Fibroblast of the conjunctiva (primary cell): ENCODE data around the gene IP6K1.
"Not testable (repeated sequence)": the region's sequence is repeated elsewhere in the genome, so short reads cannot be mapped to it uniquely, and the experiment has no call there.

ENCODE experiments used
- DNase-seq: peaks from one replicate; pipeline ENCODE4 v3.0.0-alpha.2; 2010; ENCODE audit warnings: low read depth

Gene IP6K1

DNA sequence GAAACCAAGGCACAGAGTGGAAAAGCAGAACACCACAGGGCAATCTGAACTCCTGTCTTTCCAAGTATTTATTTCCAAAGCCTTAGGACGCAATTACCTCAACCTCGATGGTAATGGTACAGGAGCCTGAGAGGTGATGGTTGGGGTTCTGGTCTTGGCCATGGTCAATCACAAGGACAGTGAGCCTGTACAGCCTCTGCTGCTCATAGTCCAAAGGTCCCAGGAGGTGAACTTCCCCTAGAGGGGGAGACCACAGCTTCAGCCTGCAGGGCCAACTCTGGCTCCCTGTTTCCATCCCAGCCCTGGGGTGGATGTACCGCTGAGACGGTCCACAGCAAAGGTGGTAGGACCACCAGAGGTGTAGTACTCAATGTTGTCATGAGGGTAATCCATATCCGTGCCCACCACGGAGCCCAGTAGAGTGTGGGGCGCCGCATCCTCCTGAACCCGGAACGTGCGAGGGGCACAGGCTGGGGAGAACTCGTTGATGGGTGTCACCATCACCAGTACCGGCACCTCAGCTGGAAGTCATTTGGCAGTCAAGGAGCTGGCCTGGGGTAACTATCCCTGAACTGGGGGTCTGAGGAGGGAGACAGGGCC is 7.2 kb upstream of the IP6K1 start:
- no peak for DNase-seq

GRCh38 chr3:49792371-49793150 is 6.2 kb upstream of the IP6K1 start:
- no peak for DNase-seq

- no peak for DNase-seq
Measured at GRCh38 chr3:49791571-49791970, 5.2 kb upstream of the IP6K1 start.

- no peak for DNase-seq
Measured at GRCh38 chr3:49790626-49791411, 4.5 kb upstream of the IP6K1 start.

DNA sequence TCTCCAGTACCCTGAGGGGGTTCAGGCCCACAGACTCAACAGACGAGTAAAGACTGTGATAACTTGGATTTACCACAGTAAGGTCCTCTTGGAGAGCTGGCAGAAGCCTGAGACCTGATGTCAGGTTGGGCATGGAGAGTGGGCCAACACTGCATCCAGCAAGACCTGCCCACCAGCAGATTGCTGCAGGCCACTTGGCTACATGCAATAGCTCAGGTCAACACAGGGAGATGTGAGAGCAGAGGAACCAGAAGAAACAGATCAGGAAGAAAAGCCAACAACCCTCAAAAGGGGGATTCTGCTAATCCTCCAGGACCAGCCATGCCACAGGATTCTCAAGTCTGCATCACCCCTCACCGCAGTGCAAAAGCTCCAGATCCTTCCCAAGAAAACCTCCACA is 1.7 kb upstream of the IP6K1 start:
- no peak for DNase-seq

- no peak for DNase-seq
Measured at GRCh38 chr3:49787536-49787935, 1.2 kb upstream of the IP6K1 start.

DNA sequence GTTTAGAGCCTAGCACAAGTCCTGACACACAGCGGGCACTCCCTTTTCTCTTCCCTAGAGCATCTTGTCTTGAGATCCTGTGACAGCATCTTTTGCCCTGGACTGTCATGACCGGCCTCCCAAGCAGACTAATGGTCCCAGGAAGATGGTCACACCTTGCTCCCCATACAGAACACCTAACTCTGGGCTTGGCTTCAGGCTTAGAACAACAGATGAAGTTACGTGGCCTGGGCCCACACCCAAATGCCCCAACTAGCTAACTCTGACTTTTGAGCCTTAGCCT is 781 bp upstream of the IP6K1 start:
- no peak for DNase-seq

DNA sequence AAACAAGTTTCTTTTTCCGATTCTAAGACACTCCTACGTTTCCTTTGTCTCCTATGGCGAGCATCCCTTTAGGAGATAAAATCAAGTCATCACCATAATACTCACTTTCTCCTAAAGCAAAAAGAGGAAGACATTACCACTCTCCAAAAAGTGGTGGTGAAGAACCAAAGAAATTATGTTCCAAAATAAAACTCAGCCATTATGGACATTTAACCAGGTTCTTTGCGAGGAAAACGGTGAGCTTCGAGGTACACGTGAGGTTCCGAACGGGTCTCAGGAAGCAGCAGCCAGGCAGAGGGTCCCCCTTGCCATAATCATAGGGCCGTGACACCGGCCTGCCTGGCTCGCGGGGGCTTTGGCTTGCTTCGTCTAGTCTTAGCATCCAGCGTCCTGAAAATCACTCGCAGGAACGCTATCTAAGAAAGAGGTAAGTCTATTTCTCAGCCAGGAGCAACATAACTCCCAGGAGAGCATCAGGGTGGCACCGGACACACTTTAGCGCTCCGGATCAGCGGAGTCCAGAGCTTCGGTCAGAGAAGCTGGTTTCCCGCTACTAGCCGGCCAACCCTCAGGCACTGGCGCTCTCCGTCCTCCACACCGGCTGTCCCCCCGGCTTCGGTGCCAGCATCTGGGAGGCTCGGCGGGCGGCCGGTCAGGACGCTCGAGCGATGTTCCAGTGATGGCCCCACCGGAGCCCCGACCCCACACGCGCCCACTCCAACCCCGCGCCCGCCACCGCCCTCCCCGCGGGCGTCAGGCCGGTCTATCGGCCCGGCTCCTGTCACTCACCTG is 581 bp downstream of the IP6K1 start:
- no peak for DNase-seq

- not testable (repeated sequence) for DNase-seq
Measured at GRCh38 chr3:49782277-49782676, 4.1 kb downstream of the IP6K1 start.

GRCh38 chr3:49781415-49782199 is 4.7 kb downstream of the IP6K1 start:
- no peak for DNase-seq

DNA sequence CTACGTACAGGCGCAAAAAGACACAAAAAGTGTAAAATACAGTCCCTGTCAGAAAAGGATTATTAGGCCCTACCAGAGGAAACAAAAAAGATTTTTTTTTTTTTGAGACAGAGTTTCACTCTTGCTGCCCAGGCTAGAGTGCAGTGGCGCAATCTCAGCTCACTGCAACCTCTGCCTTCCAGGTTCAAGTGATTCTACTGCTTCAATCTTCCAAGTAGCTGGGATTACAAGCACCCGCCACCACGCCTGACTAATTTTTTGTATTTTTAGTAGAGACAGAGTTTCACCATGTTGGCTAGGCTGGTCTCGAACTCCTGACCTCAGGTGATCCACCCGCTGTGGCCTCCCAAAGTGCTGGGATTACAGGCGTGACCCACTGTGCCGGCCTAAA is 5.4 kb downstream of the IP6K1 start:
- DNase-seq, result not testable (repeated sequence)

- DNase-seq, result no peak
Measured at GRCh38 chr3:49780080-49780974, 6.0 kb downstream of the IP6K1 start.

DNA sequence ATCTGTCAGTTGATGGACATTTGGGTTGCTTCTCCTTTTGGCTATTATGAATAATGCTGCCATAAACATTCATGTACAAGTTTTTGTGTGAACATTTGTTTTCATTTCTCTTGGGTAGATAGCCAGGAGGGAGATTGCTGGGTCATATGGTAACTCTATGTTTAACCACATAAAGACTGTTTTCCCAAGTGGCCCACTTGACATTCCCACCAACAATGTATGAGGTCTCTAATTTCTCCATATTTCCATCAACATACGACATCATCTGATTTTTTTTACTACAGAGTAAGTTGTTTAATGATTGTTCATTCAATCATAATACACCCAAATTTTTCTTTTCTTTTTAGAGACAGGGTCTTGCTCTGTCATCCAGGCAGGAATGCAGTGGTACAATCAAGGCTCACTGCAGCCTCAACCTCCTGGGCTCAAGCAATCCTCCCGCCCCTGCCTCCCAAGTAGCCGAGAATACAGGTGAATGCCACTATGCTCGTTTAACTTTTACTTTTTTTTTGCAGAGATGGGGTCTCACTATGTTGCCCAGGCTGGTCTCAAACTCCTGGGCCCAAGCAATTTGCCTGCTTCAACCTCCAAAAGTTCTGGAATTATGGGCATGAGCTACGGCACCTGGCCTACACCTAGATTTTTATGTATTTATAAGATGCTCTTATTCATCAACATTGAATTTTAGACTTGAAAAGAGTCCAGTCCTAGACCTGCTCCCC is 6.8 kb downstream of the IP6K1 start:
- DNase-seq, result no peak

DNA sequence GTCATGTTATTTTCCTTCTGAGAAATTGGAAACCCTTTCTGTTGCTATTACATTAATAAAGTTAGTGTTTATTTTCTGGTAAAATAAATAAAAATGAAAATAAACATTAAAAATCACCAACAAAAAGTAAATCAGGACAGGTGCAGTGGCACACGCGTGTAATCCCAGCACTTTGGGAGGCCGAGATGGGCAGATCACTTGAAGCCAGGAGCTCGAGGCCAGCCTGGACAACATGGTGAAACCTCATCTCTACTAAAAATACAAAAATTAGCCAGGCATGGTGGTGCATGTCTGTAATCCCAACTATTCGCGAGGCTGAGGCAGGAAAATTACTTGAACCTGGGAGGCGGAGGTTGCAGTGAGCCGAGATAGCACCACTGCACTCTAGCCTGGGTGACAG is 10.2 kb downstream of the IP6K1 start:
- not testable (repeated sequence) for DNase-seq

GRCh38 chr3:49775538-49775937 is 10.8 kb downstream of the IP6K1 start:
- DNase-seq, result no peak

- DNase-seq, result no peak
Measured at GRCh38 chr3:49772703-49773102, 13.6 kb downstream of the IP6K1 start.

DNA sequence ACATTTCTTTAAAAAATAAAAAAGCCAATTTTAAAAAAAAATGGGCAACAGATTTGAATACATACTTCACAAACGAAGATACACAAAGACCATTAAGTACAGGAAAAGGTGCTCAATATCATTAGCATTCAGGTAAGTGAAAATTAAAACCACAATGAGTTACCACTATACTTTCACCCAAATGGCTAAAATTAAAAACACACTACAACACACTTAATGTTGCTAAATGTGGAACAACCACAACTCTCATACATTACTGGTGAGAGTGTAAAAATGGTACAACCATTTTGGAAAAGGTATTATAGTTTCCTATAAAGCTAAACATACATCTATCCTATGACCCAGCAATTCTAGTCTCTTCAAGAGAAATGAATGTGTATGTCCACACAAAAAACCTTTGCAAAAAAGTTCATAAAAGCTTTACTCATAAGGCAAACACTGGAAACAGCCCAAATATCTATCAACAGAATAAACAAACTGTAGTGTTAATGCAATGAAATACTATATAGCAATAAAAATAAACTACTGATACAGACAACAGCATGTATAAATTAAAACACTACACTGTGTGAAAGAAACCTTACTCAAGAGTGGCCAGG is 14.9 kb downstream of the IP6K1 start:
- no peak for DNase-seq

DNA sequence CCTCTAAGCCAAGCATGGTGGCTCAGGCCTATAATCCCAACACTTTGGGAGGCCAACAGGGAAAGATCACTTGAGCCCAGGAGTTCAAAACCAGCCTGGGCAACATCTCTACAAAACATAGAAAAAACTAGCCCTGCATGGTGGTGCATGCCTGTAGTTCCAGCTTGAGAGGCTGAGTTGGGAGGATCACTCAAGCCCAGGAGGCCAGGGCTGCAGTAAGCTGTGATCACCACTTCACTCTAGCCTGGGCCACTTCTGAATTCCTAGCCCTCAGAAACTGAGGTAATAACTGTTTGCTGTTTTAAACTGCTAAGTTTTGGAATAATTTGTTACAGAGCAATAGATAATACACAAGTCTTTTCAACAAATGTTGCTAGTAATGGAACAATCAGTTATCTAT is 16.4 kb downstream of the IP6K1 start:
- no peak for DNase-seq

GRCh38 chr3:49769286-49769915 is 16.9 kb downstream of the IP6K1 start:
- no peak for DNase-seq
